ENCODE results near the gene KRTAP29-1.
A peak's percentile ranks its signal among the peaks of the same experiment; 100 is the strongest.
"Not testable (repeated sequence)": the region's sequence is repeated elsewhere in the genome, so short reads cannot be mapped to it uniquely, and the experiment has no call there.

KRTAP29-1 gene, protein sequence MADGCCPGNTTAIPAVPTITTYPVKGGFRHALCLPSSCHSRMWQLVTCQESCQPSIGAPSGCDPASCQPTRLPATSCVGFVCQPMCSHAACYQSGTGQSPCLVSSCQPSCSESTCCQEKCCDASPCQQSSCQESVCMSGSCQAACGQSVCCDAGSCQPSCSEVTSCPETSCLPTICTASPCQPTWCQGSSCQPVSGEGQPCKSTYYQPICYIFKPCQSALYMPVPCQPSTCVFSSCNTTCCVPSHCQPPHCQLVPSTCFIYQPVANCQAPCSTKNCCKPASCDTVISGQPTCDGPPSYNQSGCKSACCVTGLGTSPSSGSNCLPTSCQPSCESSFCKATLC

DNA sequence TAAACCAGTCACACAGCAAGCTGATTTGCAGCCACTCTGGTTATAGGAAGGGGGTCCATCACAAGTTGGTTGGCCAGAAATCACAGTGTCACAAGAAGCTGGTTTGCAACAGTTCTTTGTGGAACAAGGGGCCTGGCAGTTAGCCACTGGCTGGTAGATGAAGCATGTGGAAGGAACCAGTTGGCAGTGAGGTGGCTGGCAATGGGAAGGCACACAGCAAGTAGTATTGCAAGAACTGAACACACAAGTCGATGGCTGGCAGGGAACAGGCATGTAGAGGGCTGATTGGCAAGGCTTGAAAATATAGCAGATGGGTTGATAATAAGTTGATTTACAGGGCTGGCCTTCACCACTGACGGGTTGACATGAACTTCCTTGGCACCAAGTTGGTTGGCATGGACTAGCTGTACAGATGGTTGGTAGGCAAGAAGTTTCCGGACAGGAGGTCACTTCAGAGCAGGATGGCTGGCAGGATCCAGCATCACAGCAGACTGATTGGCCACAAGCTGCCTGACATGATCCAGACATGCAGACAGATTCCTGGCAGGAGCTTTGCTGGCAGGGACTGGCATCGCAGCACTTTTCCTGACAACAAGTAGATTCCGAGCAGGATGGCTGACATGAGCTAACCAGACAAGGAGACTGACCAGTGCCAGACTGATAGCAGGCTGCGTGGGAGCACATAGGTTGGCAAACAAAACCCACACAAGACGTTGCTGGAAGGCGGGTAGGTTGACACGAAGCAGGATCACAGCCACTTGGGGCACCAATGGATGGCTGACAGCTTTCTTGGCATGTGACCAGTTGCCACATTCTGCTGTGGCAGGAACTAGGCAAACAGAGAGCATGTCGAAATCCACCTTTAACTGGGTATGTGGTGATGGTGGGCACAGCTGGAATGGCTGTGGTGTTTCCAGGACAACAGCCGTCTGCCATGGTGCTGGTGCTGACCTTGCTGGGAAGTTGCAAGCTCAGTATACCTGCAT, at the start of gene KRTAP29-1:
Gene KRTAP29-1, minus strand, starts transcription at position 936 of the 986 bp plus-strand sequence. Its CDS starts 0 bp downstream, at position 936.
- no peak for DNase-seq

DNA sequence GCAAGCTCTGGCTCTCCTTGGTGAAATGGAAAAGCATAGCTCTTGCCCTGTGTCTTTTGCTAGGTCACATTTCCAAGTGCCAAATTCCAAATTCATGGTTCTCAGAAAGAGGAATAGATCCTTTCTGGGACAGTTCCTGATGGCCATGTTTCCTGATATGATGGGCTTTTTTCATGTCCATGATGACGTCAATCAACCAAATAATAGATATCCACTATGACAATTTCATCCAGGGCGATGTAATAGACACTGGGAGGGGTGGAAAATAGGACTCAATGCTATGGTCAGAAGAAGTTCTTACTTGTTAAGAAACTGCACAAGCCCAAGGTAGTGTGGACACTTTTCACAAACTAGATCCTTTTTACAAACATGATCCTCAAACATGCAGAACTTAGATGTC, 48.5 kb upstream of the KRTAP29-1 start:
- no peak for DNase-seq

DNA sequence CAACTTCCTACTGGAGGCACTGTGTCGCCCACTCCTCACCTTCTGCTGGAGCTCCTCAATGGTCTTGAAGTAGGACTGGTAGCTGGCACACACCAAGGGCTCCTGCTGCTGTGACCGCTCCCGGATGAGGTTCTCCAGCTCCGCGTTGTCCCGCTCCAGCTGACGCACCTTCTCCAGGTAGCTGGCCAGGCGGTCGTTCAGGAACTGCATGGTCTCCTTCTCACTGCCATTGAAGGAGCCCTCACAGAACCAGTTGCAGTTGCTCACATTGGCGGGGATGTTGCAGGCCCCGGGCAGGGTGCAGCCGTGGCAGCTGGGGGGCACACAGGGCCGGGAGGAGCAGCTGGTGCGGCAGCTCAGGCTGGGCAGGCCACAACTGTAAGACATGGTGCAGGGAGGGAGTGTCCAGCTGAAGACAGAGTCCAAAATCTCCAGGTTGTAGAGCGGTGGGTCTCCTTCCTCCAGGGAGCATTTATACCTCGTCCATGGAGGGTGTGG, 47.8 kb upstream of the KRTAP29-1 start, which contains the start of gene KRT33A:
Gene KRT33A, minus strand, starts transcription at position 448 of the 498 bp plus-strand sequence. Its CDS starts 61 bp downstream, at position 387.
- DNase-seq = not testable (repeated sequence)

DNA sequence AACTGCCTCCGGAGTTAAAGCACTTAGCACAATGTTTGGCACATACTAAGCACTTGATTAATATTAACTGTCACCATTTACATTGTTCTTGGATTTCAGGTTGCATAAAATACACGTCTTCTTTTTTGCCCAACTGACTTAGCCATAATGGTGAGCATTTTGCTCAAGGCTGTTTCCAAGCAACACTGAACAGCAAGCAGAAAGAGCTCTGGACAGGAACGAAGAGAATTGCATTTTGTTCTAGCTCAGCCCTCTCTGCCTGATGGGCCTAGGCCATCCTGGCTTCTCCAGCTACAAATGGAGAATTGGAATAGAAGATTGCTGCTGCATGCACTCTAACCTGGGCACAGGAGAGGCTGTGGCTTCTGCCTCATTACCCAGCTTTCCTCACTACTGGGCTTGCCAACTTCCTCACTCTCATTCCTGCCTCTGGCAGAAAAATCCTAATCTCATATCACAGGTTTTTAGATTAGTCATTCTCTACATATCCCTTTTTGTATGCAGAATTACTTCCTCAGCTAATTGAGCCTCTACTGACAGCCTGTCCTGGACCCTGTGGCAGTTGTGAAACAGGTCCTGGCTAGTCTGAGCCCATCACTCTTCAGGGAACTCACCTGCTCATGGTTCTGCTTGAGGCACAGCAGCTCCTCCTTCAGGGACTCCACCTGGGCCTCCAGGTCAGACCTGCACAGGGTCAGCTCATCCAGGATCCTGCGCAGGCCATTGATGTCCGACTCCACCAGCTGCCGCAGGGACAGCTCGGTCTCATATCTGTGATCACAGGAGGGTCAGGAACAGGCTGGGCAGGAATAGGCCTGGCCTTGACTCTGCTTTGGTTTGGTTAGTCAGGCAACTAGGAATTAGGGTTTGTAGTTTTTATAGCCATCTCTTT, 45.5 kb upstream of the KRTAP29-1 start:
- no peak for DNase-seq

DNA sequence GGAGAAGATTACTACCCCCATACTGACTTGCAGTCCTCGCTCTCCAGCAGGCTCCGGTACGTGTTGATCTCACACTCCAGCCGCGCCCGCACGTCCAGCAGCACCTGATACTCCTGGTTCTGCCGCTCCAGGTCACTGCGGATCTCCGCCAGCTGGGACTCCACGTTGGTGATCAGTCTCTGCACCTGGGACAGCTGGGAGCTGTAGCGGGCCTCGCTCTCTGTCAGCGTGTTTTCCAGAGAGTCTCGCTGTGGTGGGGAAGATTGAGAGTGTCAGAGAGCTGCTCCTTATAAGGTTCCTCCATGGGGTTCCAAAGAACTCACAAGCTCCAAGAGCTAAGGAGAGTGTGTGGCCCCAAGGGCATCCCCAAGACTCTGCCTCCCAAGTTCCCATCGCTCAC, 43.8 kb upstream of the KRTAP29-1 start:
- DNase-seq = not testable (repeated sequence)

DNA sequence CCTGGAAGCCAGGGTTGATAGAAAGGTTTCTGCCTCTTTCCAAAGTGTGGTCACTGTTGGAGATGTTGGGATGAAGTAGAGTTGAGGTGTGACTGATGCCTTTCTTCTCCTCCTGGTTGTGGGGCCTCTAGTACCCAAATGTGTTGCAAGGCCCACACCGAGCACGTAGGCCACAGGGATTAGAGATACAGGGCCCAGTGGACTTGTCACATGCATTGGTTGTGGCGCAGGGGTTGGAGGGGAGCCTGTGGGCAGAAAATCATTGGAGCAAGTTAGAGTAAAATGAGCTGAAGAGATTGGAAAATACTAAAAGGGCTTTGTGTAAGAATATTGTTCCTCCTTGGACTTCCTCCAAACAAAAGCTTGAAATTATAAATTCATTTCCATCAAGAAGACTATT, 43.3 kb upstream of the KRTAP29-1 start:
- no peak for DNase-seq

DNA sequence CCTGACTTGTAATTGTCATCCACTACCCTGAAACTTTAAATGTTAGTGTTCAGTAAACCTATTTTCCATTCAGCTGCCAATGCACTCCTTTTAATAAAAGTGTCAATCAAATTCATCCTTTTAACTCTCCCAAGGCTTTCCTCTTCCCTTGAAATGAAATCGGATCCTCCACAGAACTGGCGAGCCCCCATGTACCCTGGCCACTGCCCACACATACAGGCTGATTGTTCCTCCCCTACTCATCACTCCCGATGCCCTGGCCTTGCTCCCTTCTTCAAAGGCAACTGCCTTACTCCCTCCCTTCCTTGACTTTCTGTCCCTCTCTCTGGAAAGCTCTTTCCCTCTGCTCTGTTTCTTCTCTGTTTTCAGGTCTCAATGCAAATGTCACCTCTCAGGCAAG, 40.4 kb upstream of the KRTAP29-1 start:
- DNase-seq = no peak

DNA sequence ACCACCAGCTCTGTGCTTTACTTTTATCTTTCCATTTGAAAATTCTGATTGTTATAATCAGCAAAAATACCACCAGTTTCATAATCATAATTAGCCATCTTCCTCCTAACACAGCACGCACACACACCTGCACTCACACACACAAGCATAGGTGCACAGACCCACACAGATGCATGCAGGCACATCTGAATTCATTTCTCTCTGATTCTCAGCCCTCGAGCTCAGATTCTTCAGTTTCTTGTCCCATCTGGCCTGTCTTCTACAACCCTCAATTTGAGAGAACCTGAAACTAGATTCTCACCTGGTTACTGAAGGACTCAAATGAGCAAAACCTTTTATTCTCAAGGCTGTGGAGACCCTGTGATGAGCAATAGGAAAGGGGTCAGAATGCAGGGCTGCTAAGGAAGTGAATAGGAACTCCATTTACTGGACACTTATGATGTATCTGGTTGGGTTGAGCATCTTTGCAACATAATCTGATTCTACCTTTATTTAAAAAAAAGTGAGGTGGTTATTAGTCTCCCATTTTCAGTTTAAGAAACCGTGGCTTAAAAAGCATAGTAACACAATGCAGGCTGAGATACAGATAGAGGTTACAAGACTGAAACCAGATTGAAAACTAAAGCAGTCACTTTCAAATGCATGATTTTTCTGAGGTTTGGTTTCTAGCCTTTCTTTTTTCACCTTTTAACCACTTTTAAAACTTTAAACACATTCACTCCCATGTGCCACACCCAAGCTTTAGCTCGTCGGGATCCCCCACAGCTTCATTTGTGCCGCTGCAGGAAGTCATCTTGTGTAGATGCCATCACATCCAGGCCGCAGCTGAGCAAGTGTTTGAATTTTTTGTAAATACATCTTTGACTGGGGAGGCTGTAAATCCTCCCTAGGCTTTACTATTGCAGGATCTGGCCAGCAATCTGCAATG, 38.5 kb upstream of the KRTAP29-1 start:
- DNase-seq = peak; percentile 71

DNA sequence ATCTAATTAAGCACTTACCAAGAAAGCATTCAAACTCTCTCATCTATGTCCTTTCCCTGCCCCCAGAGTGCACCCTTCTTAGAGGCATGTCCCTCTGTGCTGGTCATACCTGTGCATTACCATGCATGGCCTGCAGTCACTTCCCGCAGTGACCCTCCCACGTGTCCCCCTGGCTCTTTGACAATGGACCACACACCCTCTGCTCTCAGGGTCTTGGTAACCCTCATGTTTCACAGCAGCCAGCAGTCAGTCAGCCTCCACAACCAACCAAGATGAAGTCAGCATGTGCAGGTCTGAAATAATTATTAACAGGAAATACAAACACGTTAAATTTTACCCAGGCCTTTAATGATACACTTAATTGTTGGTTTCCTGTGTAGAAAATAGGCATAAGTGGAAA, 37.8 kb upstream of the KRTAP29-1 start:
- no peak for DNase-seq

DNA sequence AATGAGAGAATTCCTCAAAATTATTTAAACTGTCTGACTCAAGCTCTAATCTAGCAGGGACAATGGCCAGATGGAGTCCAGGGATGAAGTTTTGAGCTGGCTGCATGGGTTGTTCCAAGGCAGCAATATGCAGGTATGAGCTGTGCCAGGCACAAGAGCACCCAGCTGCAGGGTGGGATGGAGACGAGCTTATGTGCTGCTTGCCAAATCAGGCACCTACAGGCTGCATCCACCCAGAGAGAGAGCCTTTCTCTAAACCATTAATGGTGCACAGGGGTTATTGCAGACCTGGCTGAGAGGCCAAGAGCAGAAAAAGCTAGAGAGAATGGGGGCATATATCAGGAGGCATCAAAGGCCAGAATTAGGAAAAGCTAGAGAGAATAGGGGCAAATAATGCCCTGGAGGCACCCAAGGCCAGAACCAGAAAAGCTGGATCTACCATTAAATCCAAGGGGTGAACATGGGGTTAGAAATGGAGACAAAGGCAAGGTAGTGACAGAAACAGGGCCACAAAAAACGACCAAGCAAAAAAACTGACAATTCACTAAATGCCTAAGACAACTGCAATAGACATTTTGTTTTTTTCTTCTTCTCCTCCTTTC, 37.0 kb upstream of the KRTAP29-1 start:
- no peak for DNase-seq

DNA sequence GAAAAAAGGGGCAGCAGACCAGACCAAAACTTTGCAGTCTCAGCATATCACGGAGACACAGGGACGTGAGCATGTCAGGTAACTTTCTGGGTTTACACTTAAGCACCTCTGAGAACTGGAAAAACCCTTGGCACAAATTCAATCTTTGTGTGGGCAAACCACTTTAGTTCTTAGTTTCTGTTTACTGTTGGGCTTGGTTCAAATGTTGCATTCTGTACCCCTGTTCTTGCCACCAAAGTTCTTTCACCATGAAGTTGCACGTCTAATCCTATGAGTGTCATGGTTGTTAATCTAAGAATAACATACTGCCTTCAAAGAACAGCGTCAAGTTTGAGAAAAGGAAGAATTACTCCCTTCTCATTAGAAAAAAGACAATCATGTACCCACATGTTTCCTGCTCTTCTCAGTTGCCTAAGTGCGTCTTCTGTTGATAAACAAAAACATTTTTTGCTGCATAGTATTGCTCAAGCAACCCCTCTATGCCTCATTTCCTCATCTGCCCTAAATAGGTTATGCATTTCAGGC, 36.4 kb upstream of the KRTAP29-1 start:
- peak; percentile 85 for DNase-seq

DNA sequence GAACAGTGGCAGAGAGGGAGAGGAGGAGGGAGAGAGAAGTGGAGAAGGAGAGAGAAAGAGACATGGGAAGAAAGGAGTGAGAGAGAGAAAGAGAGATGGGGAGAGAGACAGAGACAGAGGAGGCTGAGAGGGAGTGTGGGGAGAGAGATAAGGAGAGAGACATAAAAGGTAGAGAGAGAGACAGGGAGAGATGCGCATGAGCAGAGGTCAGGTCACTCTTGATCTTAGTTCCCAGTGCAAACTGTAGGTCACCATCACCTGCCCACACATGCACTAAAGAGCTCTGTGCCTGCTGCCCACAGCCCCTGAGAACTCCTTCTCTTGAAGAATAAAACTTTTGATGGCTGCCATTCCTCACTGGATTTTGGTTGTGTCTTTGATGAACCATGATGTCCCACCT, 33.1 kb upstream of the KRTAP29-1 start:
- DNase-seq = no peak

DNA sequence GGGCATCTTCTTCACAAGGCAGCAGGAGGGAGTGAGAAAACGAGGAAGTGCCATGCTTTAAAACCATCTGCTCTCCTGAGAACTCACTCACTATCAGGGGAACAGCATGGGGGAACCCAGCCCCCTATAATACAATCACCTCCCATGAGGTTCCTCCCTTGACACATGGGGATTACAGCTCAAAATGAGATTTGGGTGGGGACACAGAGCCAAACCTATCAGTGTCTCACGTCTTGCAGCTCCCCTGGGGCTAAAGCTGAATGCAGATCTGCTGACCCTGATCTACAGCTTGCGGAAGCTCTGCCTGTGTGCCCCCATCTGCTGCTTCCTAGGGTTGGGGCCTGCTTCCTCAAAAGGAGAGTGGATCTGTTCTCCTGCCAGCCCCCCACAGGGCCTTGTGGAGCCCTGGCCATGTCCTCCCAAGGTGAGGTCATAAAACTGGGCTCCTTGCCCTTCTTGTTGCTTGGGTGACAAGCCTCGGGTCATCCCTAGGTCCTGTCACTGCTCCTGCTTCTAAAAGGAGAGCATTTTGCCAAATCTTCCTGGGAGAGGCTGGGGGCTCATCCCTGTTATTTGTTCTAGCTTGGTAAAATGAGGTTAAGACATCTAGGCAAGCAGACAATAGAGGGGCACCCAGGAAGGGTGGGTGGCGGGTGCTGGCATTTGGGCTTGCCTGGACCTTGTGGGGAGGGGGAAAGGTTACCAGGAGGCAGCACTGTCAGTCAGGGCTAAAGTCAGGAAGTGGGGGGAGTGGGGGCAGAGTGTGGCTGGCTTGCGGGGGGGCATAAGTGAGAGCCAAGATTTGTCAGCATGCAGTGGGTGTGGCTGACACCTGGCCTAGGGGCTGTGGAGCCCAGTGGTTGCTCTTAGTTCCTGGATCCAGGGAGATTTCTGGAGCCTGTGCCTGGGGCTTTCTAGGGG, 32.0 kb upstream of the KRTAP29-1 start:
- peak; percentile 21 for DNase-seq

DNA sequence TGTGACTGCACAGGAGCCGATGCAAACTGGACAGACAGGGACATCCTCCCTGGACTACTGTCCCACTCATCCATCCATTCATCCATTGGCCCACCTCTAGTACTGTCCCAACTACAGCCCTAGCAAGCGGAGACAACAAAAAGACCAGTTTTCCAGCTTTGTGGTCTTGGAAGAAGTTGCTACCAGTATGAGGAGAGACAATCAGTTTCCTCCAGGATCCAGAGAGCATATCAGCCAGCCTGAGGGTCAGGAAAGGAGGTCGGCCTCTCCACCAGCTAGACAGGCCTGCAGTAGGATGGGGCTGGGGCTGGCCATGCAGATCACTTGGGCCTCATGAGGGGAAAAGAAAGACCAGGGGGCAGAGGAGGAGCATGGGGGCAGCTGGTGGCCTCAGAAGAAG, 31.2 kb upstream of the KRTAP29-1 start:
- no peak for DNase-seq

DNA sequence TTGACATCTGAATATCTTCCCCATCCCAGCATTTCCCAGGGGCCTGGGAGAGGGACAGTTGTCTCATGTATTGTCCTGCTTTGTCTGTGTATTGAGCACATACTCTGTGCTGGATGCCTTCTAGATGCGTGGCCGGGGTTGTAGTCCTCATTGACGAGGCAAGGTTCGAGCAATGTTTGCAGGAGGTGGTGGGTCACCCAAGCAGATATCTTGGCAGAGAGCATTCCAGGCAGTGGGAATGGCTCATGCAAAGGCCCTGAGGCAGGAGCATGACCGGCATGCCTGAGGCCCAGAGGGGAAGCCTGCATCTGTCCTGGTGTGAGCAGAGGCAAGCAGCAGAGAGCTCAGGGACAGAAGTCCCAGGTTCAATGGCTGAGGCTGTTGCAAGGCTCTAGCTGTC, 30.4 kb upstream of the KRTAP29-1 start:
- no peak for DNase-seq

DNA sequence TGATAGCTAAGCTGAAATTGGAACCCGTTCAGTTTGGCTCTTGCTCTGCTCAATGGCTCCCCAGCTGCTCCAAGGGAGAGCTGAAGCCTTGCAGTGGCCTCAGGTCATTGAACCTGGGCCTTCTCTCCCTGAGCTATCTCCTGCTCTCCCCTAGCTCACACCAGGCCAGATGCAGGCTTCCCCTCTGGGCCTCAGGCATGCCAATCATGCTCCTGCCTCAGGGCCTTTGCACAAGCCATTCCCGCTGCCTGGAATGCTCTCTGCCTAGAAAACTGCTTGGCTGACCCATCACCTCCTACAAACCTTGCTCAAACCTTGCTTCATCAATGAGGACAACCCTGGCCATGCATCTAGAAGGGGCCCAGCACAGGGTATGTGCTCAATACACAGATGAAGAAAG, 29.6 kb upstream of the KRTAP29-1 start:
- no peak for DNase-seq

DNA sequence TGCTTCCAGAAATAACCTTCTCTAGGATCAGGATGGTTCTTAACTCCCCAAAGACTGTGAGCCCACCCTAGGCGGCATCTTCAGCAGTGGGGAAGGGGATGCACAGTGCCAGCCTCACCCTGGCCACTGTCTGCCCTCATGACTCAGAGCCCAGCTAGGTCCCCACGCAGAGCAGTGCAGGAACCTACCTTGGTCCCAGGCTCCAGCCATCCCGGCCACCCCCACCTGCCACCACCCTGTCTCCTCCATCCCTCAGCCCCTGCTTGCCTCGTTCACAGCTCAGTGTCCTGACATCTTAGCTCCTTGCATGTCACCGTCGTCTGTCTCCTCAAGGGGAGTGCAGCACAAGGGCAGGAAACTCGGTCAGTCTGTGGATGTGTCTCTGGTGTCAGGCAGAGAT, 29.0 kb upstream of the KRTAP29-1 start:
- DNase-seq = no peak

DNA sequence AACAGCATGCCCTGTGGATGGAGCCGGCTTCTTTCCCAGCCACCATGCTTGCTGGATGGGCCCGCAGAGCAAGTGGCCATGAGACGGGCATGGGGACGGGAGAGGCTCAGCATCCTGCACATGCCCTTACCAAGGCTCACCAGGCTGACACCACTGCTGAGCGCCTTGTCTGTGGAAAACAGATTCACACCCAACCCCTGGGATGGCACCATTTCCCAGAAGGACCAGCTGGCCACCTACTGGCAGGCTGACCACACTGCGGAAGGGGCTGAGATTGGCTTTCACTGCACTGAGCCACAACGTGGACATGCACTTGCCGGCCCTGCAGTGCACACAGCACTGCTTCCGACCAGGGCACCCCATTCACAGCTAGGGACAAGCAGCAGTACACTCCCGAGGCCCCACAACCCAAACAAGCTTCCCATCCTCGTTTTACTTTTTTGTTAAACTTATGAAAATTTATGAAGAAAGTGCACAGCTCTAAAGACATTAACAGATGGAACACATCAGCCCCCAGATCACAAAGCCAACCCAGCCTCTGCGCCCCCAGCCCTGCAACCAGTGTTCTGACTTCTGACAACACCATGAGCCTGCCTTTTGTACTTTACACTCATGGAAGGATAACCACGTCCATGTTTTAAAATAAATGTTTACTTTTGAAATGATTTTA, 26.8 kb upstream of the KRTAP29-1 start:
- DNase-seq = no peak

DNA sequence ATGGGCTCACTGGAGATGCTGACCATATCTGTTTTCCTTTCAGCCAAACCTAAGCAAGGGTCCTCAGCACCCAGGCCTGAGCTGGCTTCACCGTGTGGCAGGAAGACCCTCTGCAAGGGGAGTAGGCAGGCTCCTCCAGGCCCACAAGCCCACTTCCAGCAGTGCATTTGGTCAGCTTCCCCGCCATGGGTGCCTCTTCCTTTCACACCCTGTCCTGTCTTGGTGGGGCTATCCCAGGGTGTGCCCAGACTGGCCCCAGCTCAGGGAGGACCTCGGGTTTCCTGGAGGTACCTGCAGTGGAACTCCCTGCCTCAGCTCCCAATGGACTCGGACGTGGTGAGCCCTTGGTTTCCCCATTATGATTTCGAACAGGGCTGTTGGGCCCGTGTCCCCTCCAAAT, 25.6 kb upstream of the KRTAP29-1 start:
- no peak for DNase-seq

Measured in CD4-positive, alpha-beta T cell treated with Interleukin-10 for 1 hour (primary cell).